HL-60 (cell line): Measurements from ENCODE around the gene CTNND2.

Experiments
- DNase-seq, 2 experiments: peaks; one replicate each; pipeline ENCODE4 v3.0.0-alpha.2; 2010 to 2020; ENCODE audit warnings: low read depth in 1 of 2, low spot score in 1 of 2
- H3K27ac ChIP-seq: fragments of 250-450 bp; sonication (Bioruptor Pico); replicated peaks from 2 replicates; pipeline ENCODE4 v1.5.1; 2020; ENCODE audit warnings: mild to moderate bottlenecking, moderate library complexity
- H3K27me3 ChIP-seq: fragments of 250-450 bp; sonication (Bioruptor Pico); 2 replicates; pipeline ENCODE4 v1.5.1; 2021; ENCODE audit warnings: mild to moderate bottlenecking, moderate library complexity; ENCODE audit not compliant: insufficient read depth, poor library complexity, severe bottlenecking
- H3K4me3 ChIP-seq: replicated peaks from 2 replicates; pipeline ENCODE4 v1.5.1; 2011; ENCODE audit warnings: mild to moderate bottlenecking, control low read depth, low read length; ENCODE audit not compliant: insufficient read depth
- CTCF ChIP-seq: IDR thresholded peaks from one replicate; pipeline ENCODE4 v1.5.1; 2011; ENCODE audit warnings: low read length, control low read depth, inconsistent platforms; ENCODE audit not compliant: insufficient read depth
- GABPA ChIP-seq: IDR thresholded peaks from 2 replicates; pipeline ENCODE4 v1.6.1; 2012; ENCODE audit warnings: low read depth
- POLR2AphosphoS5 ChIP-seq: IDR thresholded peaks from 2 replicates; pipeline ENCODE4 v1.6.1; 2012; ENCODE audit warnings: low read depth
- REST ChIP-seq: IDR thresholded peaks from 2 replicates; pipeline ENCODE4 v1.6.1; 2012; ENCODE audit warnings: low read depth; ENCODE audit not compliant: insufficient replicate concordance
- SPI1 ChIP-seq: IDR thresholded peaks from 2 replicates; pipeline ENCODE4 v1.6.1; 2012; ENCODE audit warnings: low read depth, mild to moderate bottlenecking, borderline replicate concordance

CTNND2 gene

GRCh38 chr5:11733840-11734192 is 170.4 kb downstream of the CTNND2 start:
- no peak overlapping the region for H3K4me3 ChIP-seq
- H3K27ac ChIP-seq: no peak overlapping the region
- H3K27me3 ChIP-seq: no peaks in the 10 kb centered on the region
- TF ChIP-seq REST (no peak), POLR2AphosphoS5 (no peak), SPI1 (no peak), GABPA (no peak), CTCF (no peak)
- DNase-seq: no peak

- no peak for TF ChIP-seq POLR2AphosphoS5
- TF ChIP-seq GABPA: no peak
- no peak for TF ChIP-seq REST
- TF ChIP-seq SPI1: no peak
- TF ChIP-seq CTCF: no peak
- Histone ChIP-seq H3K27me3 (no peaks in the 10 kb centered on the region), H3K4me3 (no peak overlapping the region), H3K27ac (no peak overlapping the region)
- DNase-seq: no peak
These were observed 170.9 kb downstream of the CTNND2 start for GRCh38 chr5:11733185-11733839.

GRCh38 chr5:11724940-11725339 is 179.3 kb downstream of the CTNND2 start:
- Histone ChIP-seq H3K27ac (no peak overlapping the region), H3K27me3 (no peaks in the 10 kb centered on the region), H3K4me3 (no peak overlapping the region)
- TF ChIP-seq REST: no peak
- no peak for TF ChIP-seq GABPA
- TF ChIP-seq POLR2AphosphoS5: no peak
- no peak for TF ChIP-seq SPI1
- TF ChIP-seq CTCF: no peak
- DNase-seq: no peak
